Smooth muscle cell (in vitro differentiated cells): Measurements from ENCODE around the gene UBE2D2. TPM values are rescaled to one million over a fixed set of nuclear protein-coding genes. Genes with fewer than 3 reads are reported as not detected.

ENCODE experiments used
- DNase-seq: peaks from one replicate; lab custom pipeline; 2025; ENCODE audit not compliant: unreplicated experiment; lab: John Stamatoyannopoulos, UW
- H2AFZ ChIP-seq: fragments of 200-600 bp; sonication (generic); 2 replicates; pipeline ENCODE4 v1.6.0; 2016; ENCODE audit warnings: antibody characterized with exemption, low read depth, mild to moderate bottlenecking
- H3F3A ChIP-seq: fragments of 200-600 bp; sonication (generic); 2 replicates; pipeline ENCODE4 v1.6.0; 2017; ENCODE audit warnings: antibody characterized with exemption, low read depth
- H3K27ac ChIP-seq: fragments of 200-600 bp; sonication (generic); 2 replicates; pipeline ENCODE4 v1.5.1; 2016; ENCODE audit warnings: low read depth, mild to moderate bottlenecking
- H3K27me3 ChIP-seq: fragments of 200-600 bp; sonication (generic); 2 replicates; pipeline ENCODE4 v1.6.1; 2016; ENCODE audit warnings: low read depth, mild to moderate bottlenecking
- H3K36me3 ChIP-seq: fragments of 200-600 bp; sonication (generic); 2 replicates; pipeline ENCODE4 v1.5.1; 2016; ENCODE audit warnings: low read depth
- H3K4me1 ChIP-seq: fragments of 200-600 bp; sonication (generic); 2 replicates; pipeline ENCODE4 v1.5.1; 2016; ENCODE audit warnings: low read depth
- H3K4me2 ChIP-seq: fragments of 200-600 bp; sonication (generic); 2 replicates; pipeline ENCODE4 v1.6.0; 2016; ENCODE audit warnings: mild to moderate bottlenecking
- H3K4me3 ChIP-seq: fragments of 200-600 bp; sonication (generic); 2 replicates; pipeline ENCODE4 v1.5.1; 2016; ENCODE audit warnings: mild to moderate bottlenecking
- H3K79me2 ChIP-seq: fragments of 200-600 bp; sonication (generic); 2 replicates; pipeline ENCODE4 v1.6.0; 2016; ENCODE audit warnings: low read depth, mild to moderate bottlenecking
- H3K9ac ChIP-seq: fragments of 200-600 bp; sonication (generic); 2 replicates; pipeline ENCODE4 v1.6.0; 2016; ENCODE audit warnings: low read depth
- H3K9me3 ChIP-seq: fragments of 200-600 bp; sonication (generic); replicated peaks from 2 replicates; pipeline ENCODE4 v1.5.1; 2016; ENCODE audit warnings: low read depth
- H4K20me1 ChIP-seq: fragments of 200-600 bp; sonication (generic); 2 replicates; pipeline ENCODE4 v1.6.0; 2016; ENCODE audit warnings: low read depth
- CTCF ChIP-seq: fragments of 200-600 bp; sonication (generic); IDR thresholded peaks from 2 replicates; pipeline ENCODE4 v1.5.1; 2017; ENCODE audit warnings: borderline replicate concordance, mild to moderate bottlenecking, antibody characterized with exemption; ENCODE audit not compliant: insufficient read depth, poor library complexity, severe bottlenecking
- WGBS: methylation state at CpG from one replicate; pipeline ENCODE4 v1.1.7; 2016; ENCODE audit warnings: low lambda C conversion rate; 5-methylcytosine and 5-hydroxymethylcytosine counted together
- polyA plus RNA-seq: library from polyadenylated mRNA; unstranded; fragments of >200 nt; fragmentation: Nextera tagmentation; extraction: Ambion mirVana; gene quantifications from 2 replicates; pipeline ENCODE4 v1.2.1, GENCODE V29; 2016
- total RNA-seq: library from RNA; depleted of rRNA; stranded (reverse); fragments of >200 nt; gene quantifications from 2 replicates; pipeline ENCODE4 v1.2.3, GENCODE V29; 2014

The UBE2D2 gene
- total and polyA plus RNA-seq, 2 experiments from 2014 or later, result 69.3 to 174 TPM

GRCh38 chr5:139635606-139636206, 74.6 kb downstream of the UBE2D2 start:
- H3K4me3 ChIP-seq, result no peak overlapping the region
- H3K4me2 ChIP-seq, result peak overlapping the region; percentile 86
- no peaks in the 10 kb centered on the region for H4K20me1 ChIP-seq
- no peaks in the 10 kb centered on the region for H3K36me3 ChIP-seq
- no peak overlapping the region for H2AFZ ChIP-seq
- no peaks in the 10 kb centered on the region for H3K79me2 ChIP-seq
- no peak for DNase-seq
- no peaks in the 10 kb centered on the region for H3K9me3 ChIP-seq
- H3K27ac ChIP-seq, result peak overlapping the region; percentile 98
- H3F3A ChIP-seq, result peaks cover 8% of the 10 kb centered on the region
- H3K4me1 ChIP-seq, result peaks cover 22% of the 10 kb centered on the region
- no peaks in the 10 kb centered on the region for H3K27me3 ChIP-seq
- peak; percentile 42 for TF ChIP-seq CTCF
- no peak overlapping the region for H3K9ac ChIP-seq

GRCh38 chr5:139636207-139636792, 75.2 kb downstream of the UBE2D2 start:
- H3K27ac ChIP-seq, result peak overlapping the region; percentile 98
- no peak for TF ChIP-seq CTCF
- no peaks in the 10 kb centered on the region for H4K20me1 ChIP-seq
- DNase-seq, result no peak
- peak overlapping the region; percentile 86 for H3K4me2 ChIP-seq
- H3K79me2 ChIP-seq, result no peaks in the 10 kb centered on the region
- H3K9me3 ChIP-seq, result no peaks in the 10 kb centered on the region
- no peaks in the 10 kb centered on the region for H3K27me3 ChIP-seq
- no peak overlapping the region for H3K4me3 ChIP-seq
- H3K9ac ChIP-seq, result no peak overlapping the region
- WGBS, result 77% methylated on average over 2 of the region's 2 CpGs
- H3F3A ChIP-seq, result peaks cover 6% of the 10 kb centered on the region
- no peaks in the 10 kb centered on the region for H3K36me3 ChIP-seq
- no peak overlapping the region for H2AFZ ChIP-seq
- H3K4me1 ChIP-seq, result peaks cover 22% of the 10 kb centered on the region

- peaks cover 22% of the 10 kb centered on the region for H3K4me1 ChIP-seq
- peak overlapping the region; percentile 86 for H3K4me2 ChIP-seq
- no peak overlapping the region for H2AFZ ChIP-seq
- peaks cover 3% of the 10 kb centered on the region for H3F3A ChIP-seq
- H3K27ac ChIP-seq, result peak overlapping the region; percentile 98
- WGBS, result 0% methylated on average over 6 of the region's 6 CpGs
- no peaks in the 10 kb centered on the region for H3K79me2 ChIP-seq
- no peaks in the 10 kb centered on the region for H4K20me1 ChIP-seq
- peak overlapping the region; percentile 97 for H3K9ac ChIP-seq
- H3K27me3 ChIP-seq, result no peaks in the 10 kb centered on the region
- no peak for DNase-seq
- TF ChIP-seq CTCF, result no peak
- no peaks in the 10 kb centered on the region for H3K9me3 ChIP-seq
- H3K4me3 ChIP-seq, result peak overlapping the region; percentile 49
- no peaks in the 10 kb centered on the region for H3K36me3 ChIP-seq
Observed at GRCh38 chr5:139636975-139637408, 75.9 kb downstream of the UBE2D2 start.
